CD8-positive, alpha-beta memory T cell (primary cell): ENCODE data around the gene SCGB1A1. TPM values are rescaled to one million over a fixed set of nuclear protein-coding genes. Genes with fewer than 3 reads are reported as not detected.

ENCODE experiments used
- CTCF ChIA-PET: fragments of 350-600 bp; sonication (Branson Sonifier 250); formaldehyde crosslinking; loops from one replicate; lab custom pipeline; 2021; ENCODE audit warnings: antibody characterized with exemption; lab: Charles Lee
- POLR2A ChIA-PET: fragments of 350-600 bp; sonication (Branson Sonifier 250); formaldehyde crosslinking; loops from one replicate; lab custom pipeline; 2021; ENCODE audit warnings: antibody characterized with exemption; lab: Charles Lee
- DNase-seq, 5 donors: peaks; one replicate each; pipeline versions ENCODE4 v3.0.0 to v3.0.0-alpha.2; 2020 to 2022; ENCODE audit warnings: mixed read lengths in 1 of 5
- H3K27ac ChIP-seq: one replicate; pipeline ENCODE4 v1.7.0; 2013; ENCODE audit warnings: low read depth, mild to moderate bottlenecking, low read length, moderate library complexity
- H3K27me3 ChIP-seq: 2 replicates; pipeline ENCODE4 v1.7.0; 2013; ENCODE audit warnings: low read length, mild to moderate bottlenecking; ENCODE audit not compliant: insufficient read depth, poor library complexity, severe bottlenecking
- H3K36me3 ChIP-seq: 2 replicates; pipeline ENCODE4 v1.7.0; 2013; ENCODE audit warnings: mild to moderate bottlenecking, low read length, moderate library complexity; ENCODE audit not compliant: insufficient read depth
- H3K4me1 ChIP-seq: 2 replicates; pipeline ENCODE4 v1.7.0; 2013; ENCODE audit warnings: mild to moderate bottlenecking, low read length, moderate library complexity; ENCODE audit not compliant: insufficient read depth
- H3K4me3 ChIP-seq: 2 replicates; pipeline ENCODE4 v1.7.0; 2013; ENCODE audit warnings: mild to moderate bottlenecking, low read length
- H3K9me3 ChIP-seq: 2 replicates; pipeline ENCODE4 v1.7.0; 2013; ENCODE audit warnings: mild to moderate bottlenecking, low read length
- H3K27ac Mint-ChIP-seq, 8 donors: one replicate each; pipeline ENCODE4 v1.8.0; 2020 to 2021; ENCODE audit warnings: mixed read lengths in 8 of 8, mild to moderate bottlenecking in 6 of 8, inconsistent platforms in 3 of 8, moderate library complexity in 3 of 8
- H3K27me3 Mint-ChIP-seq, 2 donors: one replicate each; pipeline ENCODE4 v1.8.0; 2020 to 2021; ENCODE audit warnings: mixed read lengths in 2 of 2, mild to moderate bottlenecking in 1 of 2, moderate library complexity in 1 of 2
- H3K36me3 Mint-ChIP-seq, 3 donors: one replicate each; pipeline ENCODE4 v1.8.0; 2020 to 2021; ENCODE audit warnings: mixed read lengths in 3 of 3, inconsistent platforms in 1 of 3, mild to moderate bottlenecking in 1 of 3
- H3K4me1 Mint-ChIP-seq, 3 donors: one replicate each; pipeline ENCODE4 v1.8.0; 2020 to 2021; ENCODE audit warnings: mixed read lengths in 3 of 3, inconsistent platforms in 1 of 3, mild to moderate bottlenecking in 1 of 3
- H3K4me3 Mint-ChIP-seq, 7 donors: one replicate each; pipeline ENCODE4 v1.8.0; 2020 to 2021; ENCODE audit warnings: mixed read lengths in 7 of 7, mild to moderate bottlenecking in 6 of 7, moderate library complexity in 4 of 7, inconsistent platforms in 2 of 7
- H3K9me3 Mint-ChIP-seq, 5 donors: one replicate each; pipeline ENCODE4 v1.8.0; 2020 to 2022; ENCODE audit warnings: mixed read lengths in 5 of 5, mild to moderate bottlenecking in 3 of 5, moderate library complexity in 2 of 5, inconsistent platforms in 1 of 5
- polyA plus RNA-seq: library from polyadenylated mRNA; unstranded; fragments of 300-500 nt; fragmentation: Illumina TruSeq; gene quantifications from one replicate; pipeline ENCODE4 v1.2.3, GENCODE V29; 2021
- total RNA-seq, 2 experiments: library from RNA; stranded (reverse); gene quantifications; one replicate each; pipeline ENCODE4 v1.2.3, GENCODE V29; 2021

SCGB1A1 gene
- total and polyA plus RNA-seq, 3 experiments from 2014 or later, result not detected

DNA sequence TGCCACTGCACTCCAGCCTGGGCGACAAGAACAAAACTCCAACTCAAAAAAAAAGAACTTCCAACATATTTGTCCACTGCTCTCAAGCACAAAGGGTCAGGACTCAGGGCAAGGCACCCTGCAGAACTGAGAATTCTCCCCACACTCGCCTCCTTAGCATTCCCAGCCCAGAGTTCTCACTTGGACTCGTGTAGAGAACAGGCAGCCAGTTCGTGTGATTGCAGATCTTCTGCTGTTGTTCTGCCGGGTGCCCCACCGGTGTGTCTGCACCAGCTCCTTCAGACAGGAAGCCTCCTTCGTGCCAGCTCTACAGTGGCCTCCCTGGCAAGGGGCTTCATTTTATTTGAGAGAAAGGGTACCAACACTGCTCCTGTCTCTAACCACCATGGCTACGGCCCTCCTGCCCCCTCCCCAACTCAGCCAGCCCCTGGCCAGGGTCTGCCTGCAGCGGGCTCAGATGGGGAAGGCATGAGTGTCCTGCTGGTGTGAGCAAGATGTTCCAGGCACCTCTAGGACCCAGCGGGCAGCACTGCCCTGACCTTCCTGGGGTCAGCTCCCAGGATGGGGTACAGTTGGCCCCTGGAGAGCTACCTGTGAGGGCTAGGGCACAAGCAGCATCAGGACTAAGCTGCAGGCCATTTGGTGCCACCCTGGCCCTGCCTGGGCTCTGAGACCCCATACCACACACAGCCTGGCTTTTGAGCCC lies 19.5 kb upstream of the SCGB1A1 start:
- peaks cover 30 to 47% (median 30%) of the 10 kb centered on the region in 3 donors for H3K4me1 Mint-ChIP-seq
- H3K36me3 ChIP-seq, result no peaks in the 10 kb centered on the region
- no peaks in the 10 kb centered on the region for H3K36me3 Mint-ChIP-seq
- ChIA-PET POLR2A (no interaction called here), CTCF (interaction anchor here (4.5 kb wide), 1 partner anchor 25 kb away, joined by 26 read pairs; no protein-coding TSS in a partner anchor)
- H3K4me3 Mint-ChIP-seq, result peak overlapping the region in 1 of 7 donors; percentile 48
- peaks cover 48% of the 10 kb centered on the region for H3K4me1 ChIP-seq
- peaks cover 0 to 2% of the 10 kb centered on the region in 2 donors for H3K27me3 Mint-ChIP-seq
- no peaks in the 10 kb centered on the region for H3K9me3 ChIP-seq
- H3K4me3 ChIP-seq, result no peak overlapping the region
- H3K27ac ChIP-seq, result peak overlapping the region; percentile 9
- DNase-seq, result peak in 1 of 5 donors; percentile 19
- H3K27me3 ChIP-seq, result no peaks in the 10 kb centered on the region
- peak overlapping the region in 2 of 8 donors; percentile 43 to 50 for H3K27ac Mint-ChIP-seq
- H3K9me3 Mint-ChIP-seq, result no peaks in the 10 kb centered on the region

DNA sequence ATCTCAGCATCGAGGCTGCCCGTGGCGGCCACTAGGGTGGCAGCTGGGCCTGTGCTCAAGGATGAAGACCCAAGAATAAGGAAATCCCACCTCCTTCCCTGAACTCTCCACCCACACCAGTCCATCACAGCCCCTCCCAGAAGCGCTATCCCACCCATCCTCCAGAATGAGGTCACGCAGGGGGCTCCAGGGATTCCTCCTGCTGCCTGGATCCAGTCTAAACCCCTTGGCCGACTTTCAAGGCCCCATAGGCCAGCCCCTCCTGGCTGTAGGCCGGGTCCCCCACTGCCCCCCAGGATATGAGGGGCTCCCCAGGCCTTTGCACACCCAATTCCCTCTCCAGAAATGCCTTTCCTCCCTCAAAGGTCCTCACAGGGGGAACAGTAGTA lies 19.0 kb upstream of the SCGB1A1 start:
- Histone ChIP-seq H3K36me3 (no peaks in the 10 kb centered on the region), H3K4me1 (peaks cover 48% of the 10 kb centered on the region), H3K27ac (peak overlapping the region; percentile 9), H3K27me3 (no peaks in the 10 kb centered on the region), H3K4me3 (no peak overlapping the region), H3K9me3 (no peaks in the 10 kb centered on the region)
- Mint-ChIP-seq H3K4me3 (no peak overlapping the region), H3K27me3 (peaks cover 0 to 2% of the 10 kb centered on the region in 2 donors), H3K36me3 (no peaks in the 10 kb centered on the region), H3K27ac (peak overlapping the region in 4 of 8 donors; percentile 17 to 87 (median 36)), H3K9me3 (no peaks in the 10 kb centered on the region), H3K4me1 (peaks cover 26 to 44% (median 27%) of the 10 kb centered on the region in 3 donors)
- no peak for DNase-seq
- ChIA-PET CTCF (interaction anchor here (1.0 to 4.5 kb wide), 2 partner anchors 25 to 161 kb away, joined by 3 to 26 read pairs; no protein-coding TSS in a partner anchor), POLR2A (interaction anchor here (0.5 kb wide), 1 partner anchor 39 kb away, joined by 4 read pairs; no protein-coding TSS in a partner anchor)

DNA sequence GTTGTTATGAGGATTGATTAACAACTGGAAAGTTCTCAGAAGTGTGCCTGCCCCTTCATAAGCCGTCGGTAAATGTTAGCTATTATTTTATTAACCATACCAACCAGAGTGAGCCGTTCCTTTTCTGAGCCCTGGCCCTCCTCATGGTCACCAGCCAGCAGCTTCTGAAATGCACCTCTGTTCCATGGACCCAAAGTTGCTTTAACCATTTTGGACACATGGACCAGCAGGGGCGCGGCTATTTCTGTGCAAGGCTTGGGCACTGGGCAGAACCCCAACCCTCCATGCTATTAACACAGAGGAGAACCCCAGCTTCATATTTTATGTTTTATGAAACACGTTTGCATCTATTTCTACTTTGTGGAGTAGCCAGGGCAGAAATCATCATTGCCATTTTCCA lies 18.6 kb upstream of the SCGB1A1 start:
- Histone ChIP-seq H3K27ac (no peak overlapping the region), H3K4me1 (peaks cover 48% of the 10 kb centered on the region), H3K27me3 (no peaks in the 10 kb centered on the region), H3K4me3 (no peak overlapping the region), H3K9me3 (no peaks in the 10 kb centered on the region), H3K36me3 (no peaks in the 10 kb centered on the region)
- CTCF ChIA-PET, result interaction anchor here (1.0 to 4.5 kb wide), 3 partner anchors 21 to 160 kb away, joined by 3 to 26 read pairs (median 3); no protein-coding TSS in a partner anchor
- peaks cover 0 to 2% of the 10 kb centered on the region in 2 donors for H3K27me3 Mint-ChIP-seq
- H3K4me1 Mint-ChIP-seq, result peaks cover 23 to 42% (median 25%) of the 10 kb centered on the region in 3 donors
- H3K36me3 Mint-ChIP-seq, result no peaks in the 10 kb centered on the region
- no peak overlapping the region for H3K4me3 Mint-ChIP-seq
- H3K9me3 Mint-ChIP-seq, result no peaks in the 10 kb centered on the region
- no peak for DNase-seq
- POLR2A ChIA-PET, result interaction anchor here (0.5 kb wide), 1 partner anchor 39 kb away, joined by 4 read pairs; no protein-coding TSS in a partner anchor
- H3K27ac Mint-ChIP-seq, result peak overlapping the region in 3 of 8 donors; percentile 17 to 50 (median 40)

DNA sequence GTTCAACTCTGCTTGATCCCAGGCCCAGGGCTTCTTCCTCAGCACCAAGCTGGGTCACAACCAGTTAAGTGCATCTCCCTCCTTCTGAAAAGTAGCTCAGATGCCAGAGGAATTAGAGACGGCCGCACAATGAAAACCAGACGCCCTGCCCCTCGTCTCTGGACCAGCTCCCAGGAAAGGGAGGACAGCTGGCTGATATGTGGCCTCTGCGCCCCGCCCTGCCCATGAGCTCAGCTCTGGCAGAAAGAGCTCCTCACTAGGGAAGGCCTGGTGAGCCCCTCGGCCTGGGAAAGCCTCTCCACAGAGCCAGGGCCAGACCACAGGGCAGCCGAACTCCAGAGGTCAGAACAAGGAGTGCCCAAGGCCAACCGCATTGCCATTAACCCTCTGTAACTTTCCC lies 18.1 kb upstream of the SCGB1A1 start:
- Mint-ChIP-seq H3K36me3 (no peaks in the 10 kb centered on the region), H3K9me3 (no peaks in the 10 kb centered on the region), H3K27ac (peak overlapping the region in 2 of 8 donors; percentile 12 to 60), H3K27me3 (peaks cover 0 to 2% of the 10 kb centered on the region in 2 donors), H3K4me1 (peaks cover 23 to 42% (median 25%) of the 10 kb centered on the region in 3 donors), H3K4me3 (peak overlapping the region in 1 of 7 donors; percentile 25)
- H3K36me3 ChIP-seq, result no peaks in the 10 kb centered on the region
- no peak for DNase-seq
- no peaks in the 10 kb centered on the region for H3K27me3 ChIP-seq
- H3K4me1 ChIP-seq, result peaks cover 48% of the 10 kb centered on the region
- ChIA-PET POLR2A (no interaction called here), CTCF (interaction anchor here (1.0 to 4.5 kb wide), 3 partner anchors 21 to 160 kb away, joined by 3 to 26 read pairs (median 3); no protein-coding TSS in a partner anchor)
- no peaks in the 10 kb centered on the region for H3K9me3 ChIP-seq
- no peak overlapping the region for H3K27ac ChIP-seq
- no peak overlapping the region for H3K4me3 ChIP-seq

DNA sequence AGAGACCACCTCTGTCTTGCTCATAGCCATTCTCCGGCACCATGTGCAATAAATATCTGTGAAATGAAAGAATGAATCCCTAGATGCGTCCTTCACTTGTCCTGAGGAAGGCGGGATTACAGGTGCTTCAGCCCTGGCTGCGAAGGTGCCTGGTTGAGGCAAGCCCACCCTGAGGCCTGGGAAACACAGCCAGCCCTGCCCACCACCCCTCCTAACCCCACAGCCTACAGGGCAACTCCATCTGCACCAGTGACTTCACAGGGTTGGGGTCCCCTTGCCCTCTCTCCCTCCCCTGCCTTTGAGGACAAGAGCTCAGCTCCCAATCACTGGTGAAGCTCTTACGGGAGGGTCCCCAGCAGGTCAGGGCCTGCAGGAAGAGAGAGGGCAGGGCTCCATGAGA lies 17.5 kb upstream of the SCGB1A1 start:
- ChIA-PET POLR2A (no interaction called here), CTCF (interaction anchor here (1.0 to 4.5 kb wide), 3 partner anchors 8 to 23 kb away, joined by 3 to 26 read pairs (median 20); no protein-coding TSS in a partner anchor)
- Histone ChIP-seq H3K4me1 (peaks cover 48% of the 10 kb centered on the region), H3K27me3 (no peaks in the 10 kb centered on the region), H3K36me3 (no peaks in the 10 kb centered on the region), H3K9me3 (no peaks in the 10 kb centered on the region), H3K4me3 (peak overlapping the region; percentile 44), H3K27ac (no peak overlapping the region)
- Mint-ChIP-seq H3K4me3 (peak overlapping the region in 6 of 7 donors; percentile 60 to 90 (median 78)), H3K27ac (peak overlapping the region in 5 of 8 donors; percentile 79 to 96 (median 87)), H3K36me3 (no peaks in the 10 kb centered on the region), H3K9me3 (no peaks in the 10 kb centered on the region), H3K27me3 (peaks cover 0 to 1% of the 10 kb centered on the region in 2 donors), H3K4me1 (peaks cover 23 to 42% (median 25%) of the 10 kb centered on the region in 3 donors)
- DNase-seq, result no peak

DNA sequence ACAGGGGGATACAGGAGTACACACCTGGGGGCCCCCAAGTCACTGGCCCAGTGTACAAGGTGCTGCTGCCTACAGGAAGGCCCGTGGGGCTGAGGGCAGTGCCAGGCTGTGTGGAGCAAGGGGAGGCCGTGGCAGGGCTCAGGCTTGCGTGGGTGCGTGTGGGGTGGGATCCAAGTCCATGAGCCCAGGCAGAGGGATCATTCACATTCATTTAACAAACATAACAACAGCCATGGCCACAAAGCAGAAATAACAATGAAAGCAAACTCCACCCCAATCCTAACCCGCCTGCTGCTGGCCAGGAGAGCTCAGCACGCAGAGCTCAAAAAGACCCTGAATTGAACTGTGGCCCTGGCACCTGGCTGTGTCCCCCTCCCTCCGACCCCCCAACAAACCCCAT lies 17.0 kb upstream of the SCGB1A1 start:
- no peaks in the 10 kb centered on the region for H3K36me3 Mint-ChIP-seq
- H3K9me3 Mint-ChIP-seq, result no peaks in the 10 kb centered on the region
- peak overlapping the region; percentile 60 to 96 (median 87) for H3K27ac Mint-ChIP-seq
- Histone ChIP-seq H3K27me3 (no peaks in the 10 kb centered on the region), H3K27ac (no peak overlapping the region), H3K36me3 (no peaks in the 10 kb centered on the region), H3K4me3 (peak overlapping the region; percentile 44), H3K4me1 (peaks cover 48% of the 10 kb centered on the region), H3K9me3 (no peaks in the 10 kb centered on the region)
- CTCF ChIA-PET, result interaction anchor here (0.6 to 4.5 kb wide), 6 partner anchors 8 to 190 kb away, joined by 3 to 26 read pairs (median 4); partner anchors contain the start of gene TUT1
- POLR2A ChIA-PET, result interaction anchor here (0.7 kb wide), 1 partner anchor 142 kb away, joined by 11 read pairs; no protein-coding TSS in a partner anchor
- DNase-seq, result no peak
- H3K27me3 Mint-ChIP-seq, result no peaks in the 10 kb centered on the region
- peaks cover 23 to 42% (median 25%) of the 10 kb centered on the region in 3 donors for H3K4me1 Mint-ChIP-seq
- H3K4me3 Mint-ChIP-seq, result peak overlapping the region; percentile 11 to 90 (median 77)

DNA sequence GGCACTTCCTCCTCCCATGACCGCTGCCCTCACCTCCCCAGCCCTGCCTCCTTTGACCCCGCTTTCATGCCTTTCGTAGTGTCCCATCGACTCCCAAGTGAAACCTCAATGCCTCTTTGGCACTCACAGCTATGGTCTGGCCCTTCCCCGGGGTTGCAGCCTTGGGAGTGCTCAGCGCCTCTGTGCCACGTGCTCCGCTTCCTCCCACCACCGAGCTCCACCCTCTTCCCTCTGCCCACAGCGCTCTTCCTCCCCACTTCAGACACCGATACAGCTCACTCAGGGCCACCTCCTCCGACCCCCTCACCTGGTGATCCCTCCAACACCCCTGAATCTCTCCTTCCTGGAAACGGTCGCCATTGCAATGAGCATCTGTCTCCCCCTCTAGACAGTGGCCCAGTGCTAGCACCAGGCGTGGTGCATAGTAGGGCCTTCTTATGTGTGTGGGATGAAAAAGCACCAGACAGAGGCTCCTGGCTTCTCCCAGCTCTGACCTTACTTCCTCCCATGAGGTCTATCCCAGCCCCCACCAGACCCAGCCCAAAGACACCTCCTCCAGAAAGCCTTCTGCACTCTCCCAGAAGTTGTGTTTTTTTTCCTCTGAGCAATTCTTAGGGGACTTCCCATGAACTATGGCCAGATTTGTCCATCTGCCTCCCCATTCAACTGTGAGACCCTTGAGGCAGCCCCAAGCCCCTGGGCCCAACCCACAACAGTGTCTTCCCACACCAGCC lies 16.4 kb upstream of the SCGB1A1 start:
- Histone ChIP-seq H3K27me3 (no peaks in the 10 kb centered on the region), H3K36me3 (no peaks in the 10 kb centered on the region), H3K27ac (no peak overlapping the region), H3K4me1 (peaks cover 48% of the 10 kb centered on the region), H3K4me3 (peak overlapping the region; percentile 44), H3K9me3 (no peaks in the 10 kb centered on the region)
- H3K36me3 Mint-ChIP-seq, result no peaks in the 10 kb centered on the region
- H3K4me3 Mint-ChIP-seq, result peak overlapping the region; percentile 11 to 90 (median 77)
- peak; percentile 6 to 64 (median 45) for DNase-seq
- ChIA-PET POLR2A (interaction anchor here (0.7 kb wide), 1 partner anchor 141 kb away, joined by 11 read pairs; no protein-coding TSS in a partner anchor), CTCF (interaction anchor here (0.6 to 4.5 kb wide), 7 partner anchors 9 to 189 kb away, joined by 3 to 26 read pairs (median 4); partner anchors contain the start of gene TUT1)
- no peaks in the 10 kb centered on the region for H3K27me3 Mint-ChIP-seq
- peak overlapping the region; percentile 60 to 96 (median 87) for H3K27ac Mint-ChIP-seq
- H3K9me3 Mint-ChIP-seq, result no peaks in the 10 kb centered on the region
- peaks cover 23 to 42% (median 25%) of the 10 kb centered on the region in 3 donors for H3K4me1 Mint-ChIP-seq
